ENCODE results near the gene WDHD1.
"Not testable (repeated sequence)": the region's sequence is repeated elsewhere in the genome, so short reads cannot be mapped to it uniquely, and the experiment has no call there.

WDHD1 gene

DNA sequence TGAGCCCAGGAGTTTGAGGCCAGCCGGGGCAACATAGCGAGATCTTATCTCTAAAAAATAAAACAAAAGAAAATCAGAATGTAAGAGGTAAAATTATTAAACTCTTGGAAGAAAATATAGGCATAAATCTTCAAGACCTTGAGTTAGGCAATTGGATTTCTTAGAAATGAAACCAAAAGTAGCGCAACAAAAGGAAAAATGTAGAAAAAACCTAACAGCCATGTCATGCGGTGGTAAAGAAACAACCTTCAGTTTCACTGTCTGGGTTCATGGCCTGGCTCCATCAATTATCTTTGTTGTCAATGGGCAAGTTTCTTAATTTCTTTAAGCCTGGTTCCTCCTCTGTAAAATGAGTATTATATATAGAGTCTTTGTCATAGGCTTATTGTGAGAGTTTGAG, 118.7 kb downstream of the WDHD1 start:
- DNase-seq (ENCODE audit: low read depth): no peak

DNA sequence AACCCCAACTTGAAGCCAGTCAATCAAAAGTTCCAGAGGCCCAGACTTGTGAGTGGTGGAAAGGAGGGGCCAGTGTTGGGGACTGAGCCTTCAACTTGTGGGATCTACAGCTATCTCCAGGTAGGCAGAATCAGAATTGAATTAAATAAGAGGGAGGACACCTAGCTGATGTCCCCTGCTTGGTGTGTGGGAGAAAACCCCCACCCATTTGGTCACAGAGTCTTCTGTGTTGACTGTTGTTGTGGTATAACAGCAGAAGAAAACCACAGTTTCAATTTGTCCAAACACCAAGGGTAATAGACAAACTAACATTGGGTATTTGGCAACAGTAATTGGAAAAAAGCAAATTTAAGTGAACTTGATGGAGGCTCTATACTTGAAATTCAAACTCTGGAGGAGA, 120.8 kb downstream of the WDHD1 start:
- DNase-seq (ENCODE audit: low read depth): no peak

DNA sequence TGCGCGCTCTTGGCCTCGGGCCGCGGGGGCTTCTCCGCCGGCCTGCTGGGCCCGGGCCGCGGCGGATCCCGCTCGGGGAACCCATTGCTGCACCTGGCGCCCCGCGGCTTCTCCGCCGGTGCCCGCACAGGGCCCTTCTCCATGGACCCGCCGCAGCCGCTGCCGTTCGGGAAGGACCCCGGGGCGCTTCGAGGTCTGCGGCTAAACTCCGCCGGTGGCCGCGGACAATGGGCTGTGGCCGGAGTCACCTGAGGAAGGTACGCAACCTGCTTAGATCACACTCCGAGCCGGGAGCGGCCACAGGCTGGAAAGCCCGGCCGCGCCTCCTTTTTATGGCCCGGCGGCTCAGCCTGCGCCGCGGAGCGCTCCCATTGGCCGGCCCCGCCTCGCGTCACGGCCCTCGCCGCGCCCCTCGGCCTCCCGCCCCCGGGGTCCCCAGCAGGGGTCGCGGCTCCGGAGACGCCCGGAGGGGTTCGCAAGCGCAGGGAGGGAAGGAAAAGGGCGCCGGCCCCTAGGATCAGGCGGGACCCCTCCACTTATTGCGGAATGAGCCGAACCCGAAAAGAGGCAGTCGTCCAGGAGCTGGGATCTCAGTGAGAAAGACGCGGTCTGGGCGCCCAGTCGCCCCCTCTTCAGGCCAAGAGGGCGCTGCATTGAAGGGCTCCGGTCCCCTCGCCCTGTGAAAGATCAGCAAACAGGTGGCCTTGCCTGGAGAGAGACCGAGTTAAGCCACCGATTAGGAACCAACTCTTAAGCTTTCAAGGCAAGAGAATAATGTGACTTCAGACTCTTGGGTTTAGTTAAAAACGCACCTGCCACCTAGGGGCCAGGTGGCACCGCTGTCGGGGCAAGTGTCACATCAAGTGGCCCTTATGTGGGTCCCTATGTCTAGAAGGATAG, 124.1 kb downstream of the WDHD1 start, which contains the start of gene GCH1:
TSS of gene GCH1 (minus strand) at position 306 of the 900 bp plus-strand sequence. CDS start at position 143, 163 bp downstream.
- peak; percentile 40 for DNase-seq (ENCODE audit: low read depth)

DNA sequence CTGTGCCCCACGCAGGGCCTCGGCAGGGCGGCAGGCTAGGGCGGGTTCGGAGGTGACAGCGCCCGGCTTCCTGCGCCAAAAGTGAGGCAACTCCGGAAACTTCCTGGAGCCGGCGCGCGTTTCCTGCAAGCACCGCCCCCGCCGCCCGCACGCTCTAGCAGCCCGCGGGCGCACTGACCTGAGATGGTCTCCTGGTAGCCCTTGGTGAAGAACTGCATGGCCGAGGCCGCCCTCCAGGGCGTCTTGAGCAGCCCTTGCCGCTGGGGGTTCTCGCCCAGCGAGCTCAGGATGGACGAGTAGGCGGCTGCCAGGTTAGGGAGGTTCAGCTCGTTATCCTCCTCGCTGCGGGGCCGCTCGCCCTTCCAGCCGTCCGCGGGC, 124.8 kb downstream of the WDHD1 start:
- DNase-seq (ENCODE audit: low read depth): peak; percentile 53

DNA sequence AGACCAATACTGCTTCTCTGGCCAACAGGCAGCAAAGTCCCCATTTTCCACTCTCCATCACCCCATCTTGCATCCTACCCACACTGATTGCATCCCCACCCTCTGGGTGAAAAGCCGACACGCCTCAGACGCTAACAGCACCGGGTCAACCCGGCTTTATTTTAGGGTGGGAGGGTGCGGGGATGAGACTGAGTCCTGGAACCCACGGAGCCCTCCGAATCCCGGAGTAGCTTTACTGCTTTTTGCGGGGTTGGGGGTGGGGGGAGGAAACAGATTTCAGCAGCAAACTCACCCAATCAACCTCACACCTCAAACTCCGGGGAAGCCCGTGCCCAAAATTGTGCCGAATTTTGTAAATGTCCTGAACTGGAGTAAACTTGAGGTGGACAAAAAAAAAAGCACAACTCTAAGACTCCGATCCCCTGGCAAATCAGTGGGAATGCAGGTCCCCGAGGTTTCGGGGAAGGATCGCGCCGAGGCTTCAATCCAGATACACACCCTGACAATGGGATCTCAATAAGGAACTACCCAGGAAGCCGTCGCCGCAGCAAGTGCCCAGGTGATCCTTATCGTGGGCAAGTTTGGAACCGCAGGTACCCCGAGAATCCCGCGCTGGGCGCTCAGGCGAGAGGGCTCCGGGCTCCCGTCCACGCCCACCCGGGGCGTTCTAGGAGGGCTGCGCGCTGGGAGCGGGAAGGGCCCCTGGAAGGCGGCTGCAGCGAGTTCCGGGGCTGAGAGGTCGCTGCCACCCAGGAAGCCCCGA, 125.3 kb downstream of the WDHD1 start:
- DNase-seq (ENCODE audit: low read depth): no peak

DNA sequence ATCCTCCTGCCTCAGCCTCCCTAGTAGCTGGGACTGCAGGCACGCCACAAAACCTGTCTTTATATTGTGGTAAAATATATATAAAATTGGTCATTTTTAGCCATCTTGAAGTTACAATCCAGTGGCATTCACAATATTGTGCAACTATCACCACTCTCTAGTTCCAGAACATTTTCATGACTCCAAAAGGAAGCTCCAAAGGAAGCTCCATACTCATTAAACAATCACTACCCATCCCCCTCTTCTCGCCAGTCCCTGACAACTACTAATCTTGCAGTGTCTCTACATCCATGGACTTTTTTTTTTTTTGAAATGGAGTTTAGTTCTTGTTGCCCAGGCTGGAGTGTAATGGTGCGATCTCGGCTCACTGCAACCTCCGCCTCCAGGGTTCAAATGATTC, 127.3 kb downstream of the WDHD1 start:
- DNase-seq (ENCODE audit: low read depth): no peak

DNA sequence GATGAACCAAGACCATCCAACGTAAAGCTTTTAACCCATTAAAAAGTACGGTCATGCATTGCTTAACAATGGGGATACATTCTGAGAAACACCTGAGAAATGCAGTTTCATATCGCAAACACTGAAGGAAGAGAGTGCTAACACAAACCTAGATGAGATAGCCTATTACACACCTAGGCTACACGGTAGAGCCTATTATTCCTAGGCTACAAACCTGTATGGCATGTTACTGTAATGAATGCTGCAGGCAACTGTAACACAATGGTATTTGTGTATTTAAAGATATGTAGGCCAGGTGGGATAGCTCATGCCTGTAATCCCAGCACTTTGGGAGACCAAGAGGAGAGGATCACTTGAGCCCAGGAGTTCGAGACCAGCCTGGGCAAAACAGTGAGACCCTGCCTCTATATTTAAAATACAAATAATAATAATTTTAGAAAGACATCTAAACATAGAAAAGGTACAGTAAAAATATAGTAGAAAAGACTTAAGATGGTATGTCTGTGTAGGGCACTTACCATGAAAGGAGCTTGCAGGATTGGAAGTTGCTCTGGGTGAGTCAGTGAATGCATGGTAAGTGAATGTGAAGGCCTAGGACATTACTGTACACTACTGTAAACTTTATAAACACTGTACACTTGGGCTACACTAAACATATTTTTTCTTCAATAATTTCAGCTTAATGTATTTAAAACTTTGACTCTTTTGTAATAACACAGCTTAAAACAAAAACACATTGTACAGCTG, 128.9 kb downstream of the WDHD1 start:
- DNase-seq (ENCODE audit: low read depth): not testable (repeated sequence)

DNA sequence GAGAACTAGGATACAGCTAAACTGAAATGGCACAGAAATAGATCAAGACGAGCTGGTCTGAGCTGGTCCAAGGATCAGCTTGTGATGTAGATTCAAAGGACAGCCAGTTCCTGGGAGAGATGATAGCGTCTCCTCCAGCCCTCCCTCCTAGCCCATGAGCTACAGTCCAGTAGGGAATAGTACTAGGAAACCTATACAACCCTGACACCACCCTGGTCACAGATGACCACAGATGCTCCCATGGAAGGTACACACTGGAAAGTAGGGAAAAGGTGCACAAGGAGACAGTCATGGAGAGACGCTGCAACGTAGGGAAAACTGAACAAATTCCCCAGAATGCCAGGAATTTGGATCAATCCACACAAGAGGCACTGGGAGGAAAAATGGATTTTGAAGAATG, 131.2 kb downstream of the WDHD1 start:
- DNase-seq (ENCODE audit: low read depth): no peak

DNA sequence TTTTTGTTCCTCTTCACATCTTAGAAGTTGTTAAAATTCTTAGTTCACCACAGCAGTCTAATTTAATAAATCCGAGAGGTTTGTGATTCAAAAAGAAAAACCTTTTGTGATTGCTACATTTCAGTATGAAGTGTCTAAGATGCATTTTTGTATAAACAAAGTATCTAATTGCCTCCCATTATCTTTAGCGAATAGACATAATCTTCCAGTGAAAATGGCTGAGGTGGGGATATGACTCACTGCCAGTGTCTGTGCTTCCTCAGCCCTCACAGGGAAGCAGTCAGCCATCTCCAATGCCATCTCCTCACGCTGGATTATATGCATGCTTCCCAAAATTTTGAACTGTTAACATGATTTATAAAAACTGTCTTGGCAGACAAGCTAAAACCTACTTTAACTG, 131.9 kb downstream of the WDHD1 start:
- DNase-seq (ENCODE audit: low read depth): no peak

DNA sequence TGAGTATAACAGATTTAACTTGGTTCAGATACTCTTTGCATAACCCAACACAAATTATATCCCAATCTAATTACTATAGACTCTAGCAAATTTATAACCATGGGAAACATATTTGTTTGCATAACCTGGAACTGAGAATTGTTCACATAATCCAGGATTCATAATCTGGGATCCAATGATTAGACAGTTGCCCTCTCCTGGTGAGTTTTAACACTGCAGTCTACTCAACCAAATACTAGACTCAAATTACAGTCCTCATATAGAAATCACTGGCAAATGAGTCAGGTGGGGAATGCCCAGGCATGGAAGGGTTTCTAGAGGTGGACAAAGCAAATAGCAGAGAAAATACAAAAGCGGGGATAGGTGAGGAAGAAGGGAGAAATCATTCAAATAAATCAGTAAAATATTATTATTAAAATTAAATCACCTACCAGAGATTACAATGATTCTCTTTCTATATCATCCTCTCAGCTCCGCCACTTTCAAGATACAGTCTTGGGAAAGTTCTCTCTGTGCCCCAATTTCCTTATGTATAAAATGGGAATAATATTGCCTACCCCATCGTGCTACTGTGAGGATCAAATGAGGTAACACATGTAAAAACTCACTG, 133.6 kb downstream of the WDHD1 start:
- DNase-seq (ENCODE audit: low read depth): no peak

DNA sequence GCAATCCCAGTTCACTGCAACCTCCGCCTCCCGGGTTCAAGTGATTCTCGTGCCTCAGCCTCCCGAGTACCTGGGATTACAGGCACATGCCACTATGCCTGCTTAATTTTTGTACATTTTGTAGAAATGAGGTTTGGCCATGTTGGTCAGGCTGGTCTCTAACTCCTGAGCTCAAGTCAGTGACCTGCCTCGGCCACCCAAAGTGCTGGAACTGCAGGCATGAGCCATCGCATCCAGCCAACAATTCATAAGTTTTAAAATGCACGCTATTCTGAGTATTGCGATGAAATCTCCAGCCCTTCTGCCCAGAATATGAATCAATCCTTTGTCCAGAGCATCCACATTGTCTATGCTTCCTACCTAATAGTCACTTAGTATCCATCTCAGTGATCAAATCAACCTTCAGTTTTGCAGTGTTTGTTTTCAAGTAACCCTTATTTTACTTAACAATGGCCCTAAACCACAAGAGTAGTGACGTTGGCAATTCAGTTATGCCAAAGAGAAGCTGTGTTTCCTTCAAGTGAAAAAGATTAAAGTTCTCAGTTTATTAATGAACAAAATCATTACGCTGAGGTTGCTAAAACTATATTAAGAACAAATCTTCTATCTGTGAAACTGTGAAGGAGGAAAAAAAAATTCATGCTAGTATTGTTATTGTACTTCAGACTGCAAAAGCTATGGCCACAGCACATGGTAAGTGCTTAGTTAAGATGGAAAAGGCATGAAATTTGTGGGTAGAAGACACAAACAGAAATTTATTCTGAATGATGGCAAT, 135.2 kb downstream of the WDHD1 start:
- DNase-seq (ENCODE audit: low read depth): no peak

DNA sequence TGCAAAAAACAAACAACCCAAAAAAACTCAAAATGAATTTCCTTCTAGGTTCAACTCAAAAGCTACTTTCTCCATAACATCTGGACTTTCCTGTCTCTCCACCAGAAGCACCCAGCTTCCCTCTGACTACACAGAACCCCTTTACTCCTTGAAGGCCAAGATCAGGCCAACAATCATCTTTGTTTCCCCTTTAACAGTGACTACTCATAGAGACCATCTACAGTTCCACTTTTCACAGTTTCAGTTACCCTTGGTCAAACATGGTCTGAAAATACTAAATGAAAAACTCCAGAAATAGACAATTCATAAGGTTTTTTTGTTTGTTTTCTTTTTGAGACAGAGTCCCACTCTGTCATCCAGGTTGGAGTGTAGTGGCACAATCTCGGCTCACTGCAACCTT, 136.1 kb downstream of the WDHD1 start:
- no peak for DNase-seq (ENCODE audit: low read depth)

DNA sequence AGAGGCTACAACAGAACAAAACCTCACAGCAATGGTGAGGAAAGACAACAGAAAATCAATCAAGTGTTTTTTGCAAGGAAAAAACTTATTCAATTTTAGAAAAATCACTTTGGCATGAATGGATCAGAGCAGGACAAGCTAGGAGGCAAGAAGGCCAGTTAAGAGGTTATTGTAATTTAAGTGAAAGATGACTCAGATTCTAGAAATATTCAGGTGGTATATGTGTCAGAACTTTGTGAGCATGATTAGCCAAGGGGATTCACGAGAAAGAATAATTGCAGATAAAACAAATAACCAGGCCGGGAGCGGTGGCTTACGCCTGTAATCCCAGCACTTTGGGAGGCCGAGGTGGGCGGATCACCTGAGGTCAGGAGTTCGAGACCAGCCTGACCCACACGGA, 137.0 kb downstream of the WDHD1 start:
- no peak for DNase-seq (ENCODE audit: low read depth)

All from stimulated activated CD8-positive, alpha-beta memory T cell treated with anti-CD3 and anti-CD28 coated beads, Interleukin-7, amount 100 ng/mL, for 24 hours (primary cell).